Common myeloid progenitor, CD34-positive (primary cell): ENCODE measurements around the gene RARA.

Source experiments
- CTCF ChIA-PET: fragments of 350-600 bp; sonication (Branson Sonifier 250); formaldehyde crosslinking; loops from one replicate; lab custom pipeline; 2021; ENCODE audit warnings: antibody characterized with exemption; lab: Charles Lee
- POLR2A ChIA-PET: fragments of 350-600 bp; sonication (Branson Sonifier 250); formaldehyde crosslinking; loops from one replicate; lab custom pipeline; 2021; ENCODE audit warnings: antibody characterized with exemption; lab: Charles Lee
- DNase-seq, 3 donors: peaks; one replicate each; pipeline versions ENCODE4 v3.0.0 to v3.0.0-alpha.2; 2013
- H3K27ac ChIP-seq, 2 experiments: 1 replicate in 1 of 2; 2 replicates in 1 of 2; pipeline ENCODE4 v1.7.0; 2013; ENCODE audit warnings: inconsistent platforms in 2 of 2, low read length in 2 of 2, mild to moderate bottlenecking in 2 of 2, low read depth in 1 of 2, moderate library complexity in 1 of 2; ENCODE audit not compliant: severe bottlenecking in 2 of 2, insufficient read depth in 1 of 2, poor library complexity in 1 of 2
- H3K27me3 ChIP-seq, 5 experiments: replicated peaks in 2 of 5; 1 replicate in 3 of 5; 2 replicates in 2 of 5; pipeline versions ENCODE4 v1.6.1 to v1.7.0; 2013; ENCODE audit warnings: low read length in 4 of 5, mild to moderate bottlenecking in 2 of 5, moderate library complexity in 2 of 5, inconsistent platforms in 1 of 5; ENCODE audit not compliant: insufficient read depth in 5 of 5, control insufficient read depth in 4 of 5
- H3K36me3 ChIP-seq, 4 experiments: 1 replicate in 2 of 4; 2 replicates in 2 of 4; pipeline versions ENCODE4 v1.6.1 to v1.7.0; 2013; ENCODE audit warnings: low read length in 3 of 4, control low read depth in 1 of 4, mild to moderate bottlenecking in 1 of 4; ENCODE audit not compliant: control insufficient read depth in 4 of 4, insufficient read depth in 4 of 4
- H3K4me1 ChIP-seq, 4 experiments: 1 replicate in 3 of 4; 2 replicates in 1 of 4; pipeline versions ENCODE4 v1.6.1 to v1.7.1; 2013; ENCODE audit warnings: low read length in 3 of 4, mild to moderate bottlenecking in 3 of 4, control low read depth in 1 of 4, inconsistent platforms in 1 of 4, moderate library complexity in 1 of 4; ENCODE audit not compliant: control insufficient read depth in 4 of 4, insufficient read depth in 4 of 4; ENCODE audit errors: control extremely low read depth in 1 of 4
- H3K4me3 ChIP-seq, 7 experiments: 1 replicate in 4 of 7; 2 replicates in 3 of 7; pipeline versions ENCODE4 v1.5.1 to v1.7.0; 2013; ENCODE audit warnings: mild to moderate bottlenecking in 7 of 7, low read length in 6 of 7, moderate library complexity in 6 of 7, inconsistent platforms in 2 of 7, low read depth in 2 of 7, control low read depth in 1 of 7; ENCODE audit not compliant: insufficient read depth in 4 of 7, control insufficient read depth in 1 of 7; ENCODE audit errors: extremely low read depth in 1 of 7
- H3K9me3 ChIP-seq, 5 experiments: 1 replicate in 4 of 5; 2 replicates in 1 of 5; pipeline versions ENCODE4 v1.6.1 to v1.7.1; 2013; ENCODE audit warnings: low read length in 4 of 5, mild to moderate bottlenecking in 2 of 5, inconsistent platforms in 1 of 5, low read depth in 1 of 5, moderate library complexity in 1 of 5; ENCODE audit not compliant: control insufficient read depth in 4 of 5, insufficient read depth in 2 of 5; ENCODE audit errors: control extremely low read depth in 1 of 5
- WGBS: methylation state at CpG from one replicate; pipeline ENCODE4 v1.1.5; 2013; ENCODE audit not compliant: insufficient coverage; 5-methylcytosine and 5-hydroxymethylcytosine counted together

The RARA gene

GRCh38 chr17:40326832-40327199, 17.8 kb downstream of the RARA start:
- Histone ChIP-seq H3K27me3 (no peaks in the 10 kb centered on the region), H3K27ac (peak overlapping the region in 1 of 2 experiments; percentile 63), H3K36me3 (peaks cover 0 to 15% (median 8%) of the 10 kb centered on the region in 4 experiments), H3K4me1 (peaks cover 37 to 99% (median 95%) of the 10 kb centered on the region in 4 experiments), H3K9me3 (no peaks in the 10 kb centered on the region), H3K4me3 (peak overlapping the region in 3 of 7 experiments; percentile 36 to 47 (median 43))
- DNase-seq, result no peak
- ChIA-PET POLR2A (interaction anchor here (0.7 to 10.0 kb wide), 5 partner anchors 8 to 228 kb away, joined by 3 to 195 read pairs (median 3); no protein-coding TSS in a partner anchor), CTCF (interaction anchor here (1.2 to 50.4 kb wide), 4 partner anchors 13 to 27 kb away, joined by 3 to 1388 read pairs (median 46); partner anchors contain the start of gene GJD3)
- WGBS, result no CpG with 5 or more reads among the region's 1 CpG

DNA sequence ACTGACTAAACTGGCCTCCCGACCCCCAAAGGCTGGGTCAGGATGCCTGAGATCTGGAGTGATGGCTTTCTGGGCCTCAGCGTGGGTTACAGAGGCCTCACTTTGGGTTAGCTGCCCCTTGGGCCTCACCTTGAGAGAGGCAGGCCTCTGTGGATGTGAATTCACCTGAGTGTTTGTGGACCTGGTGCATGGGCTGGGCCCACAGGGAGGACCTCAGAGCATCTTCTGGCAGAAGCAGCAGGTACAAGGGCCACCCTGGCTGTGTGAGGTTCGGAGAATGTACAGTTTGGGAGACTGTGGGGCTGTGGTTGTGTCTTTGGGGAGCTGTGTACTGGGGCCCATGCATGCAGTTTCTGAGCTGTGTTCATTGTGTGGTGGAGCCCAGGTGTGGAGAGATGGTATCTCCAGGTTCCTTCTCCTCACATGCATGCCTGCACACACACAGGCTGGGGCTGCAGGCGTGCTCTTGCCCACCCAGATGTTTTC, 18.3 kb downstream of the RARA start:
- Histone ChIP-seq H3K27me3 (no peaks in the 10 kb centered on the region), H3K36me3 (peaks cover 0 to 19% (median 9%) of the 10 kb centered on the region in 4 experiments), H3K4me1 (peaks cover 37 to 99% (median 95%) of the 10 kb centered on the region in 4 experiments), H3K9me3 (no peaks in the 10 kb centered on the region), H3K27ac (no peak overlapping the region), H3K4me3 (peak overlapping the region in 1 of 7 experiments; percentile 16)
- CTCF ChIA-PET, result interaction anchor here (0.7 to 50.4 kb wide), 5 partner anchors 8 to 27 kb away, joined by 3 to 1388 read pairs (median 5); partner anchors contain the start of gene GJD3
- 97% methylated on average over 3 of the region's 4 CpGs for WGBS
- POLR2A ChIA-PET, result interaction anchor here (0.7 to 1.7 kb wide), 5 partner anchors 8 to 229 kb away, joined by 3 to 6 read pairs (median 3); no protein-coding TSS in a partner anchor
- no peak for DNase-seq

GRCh38 chr17:40327735-40328385, 18.9 kb downstream of the RARA start:
- no peak for DNase-seq
- Histone ChIP-seq H3K36me3 (peaks cover 0 to 23% (median 9%) of the 10 kb centered on the region in 4 experiments), H3K27me3 (no peaks in the 10 kb centered on the region), H3K4me3 (peak overlapping the region in 2 of 7 experiments; percentile 13 to 16), H3K9me3 (no peaks in the 10 kb centered on the region), H3K4me1 (peaks cover 37 to 100% (median 98%) of the 10 kb centered on the region in 4 experiments), H3K27ac (no peak overlapping the region)
- CTCF ChIA-PET, result interaction anchor here (0.7 to 50.4 kb wide), 5 partner anchors 9 to 26 kb away, joined by 3 to 1388 read pairs (median 5); partner anchors contain the start of gene GJD3
- WGBS, result 12% methylated on average over 3 of the region's 3 CpGs
- POLR2A ChIA-PET, result interaction anchor here (1.0 to 1.7 kb wide), 3 partner anchors 11 to 17 kb away, joined by 3 to 6 read pairs (median 5); no protein-coding TSS in a partner anchor

DNA sequence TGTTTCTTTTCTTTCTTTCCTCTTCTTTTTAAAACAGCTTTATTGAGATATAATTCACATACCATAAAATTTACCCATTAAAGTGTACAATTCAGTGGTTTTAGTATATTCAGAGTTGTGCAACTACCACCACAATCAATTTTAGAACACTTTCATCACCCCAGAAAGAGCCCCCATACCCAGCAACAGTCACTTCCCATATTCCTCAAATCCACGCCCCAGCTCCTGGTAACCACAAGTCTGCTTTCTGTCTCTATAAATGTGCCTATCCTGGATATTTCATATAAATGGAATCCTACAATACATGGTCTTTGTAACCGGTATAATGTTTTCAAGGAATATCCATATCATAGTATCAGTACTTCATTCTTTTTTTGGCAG, 19.4 kb downstream of the RARA start:
- POLR2A ChIA-PET, result interaction anchor here (1.1 to 1.7 kb wide), 2 partner anchors 11 to 16 kb away, joined by 5 to 6 read pairs; no protein-coding TSS in a partner anchor
- H3K27me3 ChIP-seq, result no peaks in the 10 kb centered on the region
- no peak overlapping the region for H3K4me3 ChIP-seq
- no peak overlapping the region for H3K27ac ChIP-seq
- CTCF ChIA-PET, result interaction anchor here (0.7 to 50.4 kb wide), 5 partner anchors 9 to 58 kb away, joined by 3 to 1388 read pairs (median 5); partner anchors contain the start of gene GJD3
- peaks cover 37 to 100% (median 95%) of the 10 kb centered on the region in 4 experiments for H3K4me1 ChIP-seq
- no CpG with 5 or more reads among the region's 2 CpGs for WGBS
- H3K36me3 ChIP-seq, result peaks cover 0 to 23% (median 9%) of the 10 kb centered on the region in 4 experiments
- no peak for DNase-seq
- H3K9me3 ChIP-seq, result no peaks in the 10 kb centered on the region

- H3K9me3 ChIP-seq, result no peaks in the 10 kb centered on the region
- 8% methylated on average over 8 of the region's 11 CpGs for WGBS
- peaks cover 0 to 37% (median 9%) of the 10 kb centered on the region in 4 experiments for H3K36me3 ChIP-seq
- peak overlapping the region in 6 of 7 experiments; percentile 17 to 58 (median 40) for H3K4me3 ChIP-seq
- peak; percentile 68 to 88 (median 86) for DNase-seq
- ChIA-PET POLR2A (interaction anchor here (0.8 to 3.3 kb wide), 7 partner anchors 9 to 25 kb away, joined by 3 to 16 read pairs (median 5); no protein-coding TSS in a partner anchor), CTCF (interaction anchor here (0.7 to 50.4 kb wide), 7 partner anchors 9 to 27 kb away, joined by 4 to 1388 read pairs (median 11); partner anchors contain the start of genes GJD3 and RARA)
- H3K27me3 ChIP-seq, result no peaks in the 10 kb centered on the region
- peak overlapping the region in 1 of 2 experiments; percentile 59 for H3K27ac ChIP-seq
- H3K4me1 ChIP-seq, result peaks cover 41 to 100% (median 93%) of the 10 kb centered on the region in 4 experiments
Measured at GRCh38 chr17:40329839-40330794, 21.1 kb downstream of the RARA start.

DNA sequence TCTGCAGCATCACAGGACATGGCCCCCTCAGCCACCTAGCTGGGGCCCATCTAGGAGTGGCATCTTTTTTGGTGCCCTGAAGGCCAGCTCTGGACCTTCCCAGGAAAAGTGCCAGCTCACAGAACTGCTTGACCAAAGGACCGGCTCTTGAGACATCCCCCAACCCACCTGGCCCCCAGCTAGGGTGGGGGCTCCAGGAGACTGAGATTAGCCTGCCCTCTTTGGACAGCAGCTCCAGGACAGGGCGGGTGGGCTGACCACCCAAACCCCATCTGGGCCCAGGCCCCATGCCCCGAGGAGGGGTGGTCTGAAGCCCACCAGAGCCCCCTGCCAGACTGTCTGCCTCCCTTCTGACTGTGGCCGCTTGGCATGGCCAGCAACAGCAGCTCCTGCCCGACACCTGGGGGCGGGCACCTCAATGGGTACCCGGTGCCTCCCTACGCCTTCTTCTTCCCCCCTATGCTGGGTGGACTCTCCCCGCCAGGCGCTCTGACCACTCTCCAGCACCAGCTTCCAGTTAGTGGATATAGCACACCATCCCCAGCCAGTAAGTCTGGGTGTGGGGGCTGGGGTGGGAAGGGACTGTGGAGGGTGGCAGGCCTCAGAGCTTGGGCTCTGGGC, 22.0 kb downstream of the RARA start:
- ChIA-PET CTCF (interaction anchor here (1.0 to 50.4 kb wide), 9 partner anchors 10 to 37 kb away, joined by 3 to 1388 read pairs (median 11); partner anchors contain the start of genes GJD3 and RARA), POLR2A (interaction anchor here (1.0 to 3.7 kb wide), 8 partner anchors 8 to 28 kb away, joined by 3 to 30 read pairs (median 8); no protein-coding TSS in a partner anchor)
- Histone ChIP-seq H3K27me3 (no peaks in the 10 kb centered on the region), H3K9me3 (no peaks in the 10 kb centered on the region), H3K4me1 (peaks cover 34 to 97% (median 85%) of the 10 kb centered on the region in 4 experiments), H3K27ac (peak overlapping the region in 1 of 2 experiments; percentile 59), H3K36me3 (peaks cover 0 to 39% (median 9%) of the 10 kb centered on the region in 4 experiments), H3K4me3 (peak overlapping the region in 4 of 7 experiments; percentile 23 to 58 (median 41))
- WGBS, result 85% methylated on average over 9 of the region's 10 CpGs
- no peak for DNase-seq
